IPS-18a (cell line): ENCODE data around the gene CDC27.

ENCODE experiments used
- H3K27ac ChIP-seq: one replicate; pipeline ENCODE4 v1.5.1; 2013; ENCODE audit warnings: low read length
- H3K27me3 ChIP-seq: one replicate; pipeline ENCODE4 v1.6.1; 2013; ENCODE audit warnings: mild to moderate bottlenecking, low read length; ENCODE audit not compliant: control insufficient read depth, insufficient read depth
- H3K36me3 ChIP-seq: one replicate; pipeline ENCODE4 v1.6.1; 2013; ENCODE audit warnings: low read depth, low read length; ENCODE audit not compliant: control insufficient read depth
- H3K4me1 ChIP-seq: one replicate; pipeline ENCODE4 v1.6.1; 2013; ENCODE audit warnings: low read depth, low read length; ENCODE audit not compliant: control insufficient read depth
- H3K4me3 ChIP-seq: one replicate; pipeline ENCODE4 v1.5.1; 2013; ENCODE audit warnings: low read length
- H3K9ac ChIP-seq: one replicate; pipeline ENCODE4 v1.6.1; 2013; ENCODE audit warnings: mild to moderate bottlenecking, low read length, moderate library complexity
- H3K9me3 ChIP-seq: one replicate; pipeline ENCODE4 v1.6.1; 2013; ENCODE audit warnings: low read depth, low read length; ENCODE audit not compliant: control insufficient read depth

Gene CDC27

DNA sequence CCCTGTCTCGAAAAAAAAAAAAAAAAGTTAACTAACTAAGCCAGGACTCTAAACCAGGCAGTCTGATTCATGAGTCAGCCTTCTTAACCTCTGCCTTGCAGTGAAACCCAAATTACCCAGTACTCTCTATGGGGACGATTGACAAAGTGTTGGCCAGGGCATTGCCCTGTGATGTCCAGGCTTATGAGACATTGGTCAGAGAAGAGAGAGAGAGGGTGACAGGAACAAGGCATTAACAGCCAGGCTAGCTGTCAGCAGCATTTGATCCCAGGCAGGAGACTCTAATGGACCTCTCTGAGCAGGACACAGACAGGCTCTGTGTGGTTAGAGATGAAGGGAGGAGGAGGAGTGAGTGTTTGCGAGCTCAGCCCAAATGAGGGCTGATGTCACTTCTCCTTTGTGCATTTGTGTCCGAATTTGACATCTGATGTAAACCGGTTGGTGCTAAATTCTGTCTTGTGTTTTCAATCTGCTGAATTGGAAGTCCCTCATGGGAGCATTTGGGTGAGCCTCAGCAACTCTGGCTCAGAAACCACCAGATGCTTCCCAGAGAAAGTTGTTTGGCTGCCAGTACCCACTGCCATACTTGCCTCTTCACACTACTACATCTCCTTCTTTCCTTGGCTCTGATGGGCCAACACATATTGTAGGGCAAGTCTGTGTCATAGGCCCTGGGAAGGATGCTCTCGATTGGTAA is 15.8 kb upstream of the CDC27 start:
- H3K27me3 ChIP-seq, result no peaks in the 10 kb centered on the region
- H3K4me1 ChIP-seq, result peaks cover 5% of the 10 kb centered on the region
- H3K36me3 ChIP-seq, result no peaks in the 10 kb centered on the region
- H3K9ac ChIP-seq, result no peak overlapping the region
- no peak overlapping the region for H3K27ac ChIP-seq
- H3K4me3 ChIP-seq, result no peak overlapping the region
- H3K9me3 ChIP-seq, result no peaks in the 10 kb centered on the region

DNA sequence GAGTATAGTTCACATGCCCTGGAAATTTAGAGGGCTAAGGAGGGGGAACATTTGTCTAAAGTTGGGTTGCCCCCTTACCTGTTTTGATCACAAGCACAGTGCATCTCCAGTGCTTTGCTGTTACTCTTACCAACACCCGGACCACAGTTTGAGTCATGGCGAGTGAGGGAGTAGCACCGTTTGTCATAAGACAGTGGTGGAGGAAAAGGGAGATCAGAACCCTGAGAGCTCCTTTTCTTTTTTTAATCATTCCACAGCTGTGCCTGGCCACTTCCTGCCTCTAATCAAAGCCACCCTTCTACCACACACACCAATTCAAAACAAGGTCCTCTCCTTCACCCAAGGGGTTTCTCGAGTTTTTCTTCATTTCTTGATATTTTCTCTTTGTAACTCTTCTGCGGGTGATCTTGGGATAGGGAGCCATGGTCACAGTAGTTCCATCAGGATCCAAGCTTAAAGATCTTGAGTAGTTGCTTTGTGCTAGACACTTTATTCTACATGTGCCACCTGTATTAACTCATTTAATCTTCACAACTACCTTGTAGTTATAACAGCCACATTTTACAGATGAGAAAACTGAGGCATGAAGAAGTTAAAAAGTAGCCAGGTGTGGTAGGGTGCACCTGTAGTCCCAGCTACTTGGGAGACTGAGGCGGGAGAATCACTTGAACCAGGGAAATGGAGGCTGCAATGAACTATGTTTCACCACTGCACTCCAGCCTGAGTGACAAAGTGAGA is 15.1 kb upstream of the CDC27 start:
- Histone ChIP-seq H3K4me1 (peaks cover 5% of the 10 kb centered on the region), H3K9ac (no peak overlapping the region), H3K27ac (no peak overlapping the region), H3K9me3 (no peaks in the 10 kb centered on the region), H3K27me3 (no peaks in the 10 kb centered on the region), H3K36me3 (no peaks in the 10 kb centered on the region), H3K4me3 (no peak overlapping the region)

DNA sequence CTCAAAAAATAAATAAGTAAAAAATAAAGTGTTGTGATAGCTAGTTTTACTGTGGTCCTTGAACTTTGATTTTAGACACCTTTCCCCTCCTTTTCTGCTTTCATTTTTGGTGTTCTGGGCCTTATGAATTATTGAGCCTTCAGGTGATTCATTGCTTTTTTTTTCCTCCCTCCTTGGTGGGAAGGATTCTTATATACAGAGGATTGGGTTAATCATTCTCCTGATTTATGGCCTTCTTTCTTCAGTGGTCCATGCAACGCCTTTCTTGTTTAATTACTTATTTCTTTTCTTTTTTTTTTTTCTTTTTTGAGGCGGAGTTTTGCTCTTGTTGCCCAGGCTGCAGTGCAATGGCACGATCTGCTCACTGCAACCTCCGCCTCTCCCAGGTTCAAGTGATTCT is 12.1 kb upstream of the CDC27 start:
- Histone ChIP-seq H3K9ac (no peak overlapping the region), H3K4me1 (peaks cover 5% of the 10 kb centered on the region), H3K27ac (no peak overlapping the region), H3K9me3 (no peaks in the 10 kb centered on the region), H3K27me3 (no peaks in the 10 kb centered on the region), H3K36me3 (no peaks in the 10 kb centered on the region), H3K4me3 (no peak overlapping the region)

DNA sequence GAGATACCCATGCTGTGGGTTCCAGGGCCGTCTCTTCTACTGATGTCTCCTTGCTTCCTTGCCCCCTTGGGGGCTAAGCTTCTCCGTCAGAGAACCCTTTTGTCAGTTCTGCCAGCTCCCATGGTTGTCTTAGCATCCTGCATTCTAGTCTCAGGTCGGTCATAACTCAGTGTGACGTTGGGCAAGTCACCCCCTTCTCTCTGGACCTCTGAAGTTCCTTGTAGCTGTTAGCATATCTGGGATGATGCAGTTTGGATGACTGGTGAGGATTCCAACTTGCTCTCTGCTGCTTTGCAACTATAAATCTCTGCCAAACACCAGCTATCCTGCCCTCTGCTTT is 11.2 kb upstream of the CDC27 start:
- Histone ChIP-seq H3K27me3 (no peaks in the 10 kb centered on the region), H3K36me3 (no peaks in the 10 kb centered on the region), H3K9ac (no peak overlapping the region), H3K4me1 (peaks cover 2% of the 10 kb centered on the region), H3K27ac (no peak overlapping the region), H3K4me3 (no peak overlapping the region), H3K9me3 (no peaks in the 10 kb centered on the region)

- H3K27ac ChIP-seq, result no peak overlapping the region
- H3K4me1 ChIP-seq, result no peaks in the 10 kb centered on the region
- no peaks in the 10 kb centered on the region for H3K9me3 ChIP-seq
- H3K36me3 ChIP-seq, result no peaks in the 10 kb centered on the region
- H3K4me3 ChIP-seq, result no peak overlapping the region
- H3K9ac ChIP-seq, result no peak overlapping the region
- H3K27me3 ChIP-seq, result no peaks in the 10 kb centered on the region
Observed at GRCh38 chr17:47199627-47200324, 10.7 kb upstream of the CDC27 start.

- Histone ChIP-seq H3K4me1 (no peaks in the 10 kb centered on the region), H3K9me3 (no peaks in the 10 kb centered on the region), H3K27ac (no peak overlapping the region), H3K36me3 (no peaks in the 10 kb centered on the region), H3K27me3 (no peaks in the 10 kb centered on the region), H3K9ac (no peak overlapping the region), H3K4me3 (no peak overlapping the region)
Observed at GRCh38 chr17:47197821-47198220, 8.7 kb upstream of the CDC27 start.

GRCh38 chr17:47193931-47194511 is 4.9 kb upstream of the CDC27 start:
- no peak overlapping the region for H3K27ac ChIP-seq
- no peaks in the 10 kb centered on the region for H3K4me1 ChIP-seq
- H3K9ac ChIP-seq, result no peak overlapping the region
- H3K27me3 ChIP-seq, result no peaks in the 10 kb centered on the region
- no peak overlapping the region for H3K4me3 ChIP-seq
- no peaks in the 10 kb centered on the region for H3K36me3 ChIP-seq
- H3K9me3 ChIP-seq, result no peaks in the 10 kb centered on the region

DNA sequence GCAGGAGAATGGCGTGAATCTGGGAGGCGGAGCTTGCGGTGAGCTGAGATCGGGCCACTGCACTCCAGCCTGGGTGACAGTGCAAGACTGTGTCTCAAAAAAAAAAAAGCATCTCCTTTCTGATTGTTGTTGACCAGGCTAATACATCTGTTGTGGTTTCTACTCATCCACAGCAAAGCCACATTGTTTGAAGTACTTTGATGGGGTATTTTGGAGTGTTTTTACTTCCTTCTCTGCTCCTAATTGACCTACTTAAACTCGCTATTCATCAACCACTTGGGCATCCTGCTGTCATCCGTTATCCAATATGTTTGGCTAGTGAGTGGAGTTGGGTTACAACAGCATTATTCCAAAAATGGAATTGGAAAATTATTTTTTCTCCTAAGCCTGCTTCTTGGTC is 3.5 kb upstream of the CDC27 start:
- Histone ChIP-seq H3K9me3 (no peaks in the 10 kb centered on the region), H3K4me3 (no peak overlapping the region), H3K27ac (no peak overlapping the region), H3K4me1 (peaks cover 4% of the 10 kb centered on the region), H3K27me3 (no peaks in the 10 kb centered on the region), H3K9ac (no peak overlapping the region), H3K36me3 (no peaks in the 10 kb centered on the region)

- Histone ChIP-seq H3K27me3 (no peaks in the 10 kb centered on the region), H3K27ac (no peak overlapping the region), H3K4me3 (no peak overlapping the region), H3K9ac (no peak overlapping the region), H3K4me1 (peaks cover 4% of the 10 kb centered on the region), H3K9me3 (no peaks in the 10 kb centered on the region), H3K36me3 (no peaks in the 10 kb centered on the region)
Observed at GRCh38 chr17:47190770-47191169, 1.7 kb upstream of the CDC27 start.

- Histone ChIP-seq H3K9ac (no peak overlapping the region), H3K27me3 (no peaks in the 10 kb centered on the region), H3K9me3 (no peaks in the 10 kb centered on the region), H3K4me3 (no peak overlapping the region), H3K27ac (no peak overlapping the region), H3K4me1 (peaks cover 4% of the 10 kb centered on the region), H3K36me3 (no peaks in the 10 kb centered on the region)
Observed at GRCh38 chr17:47190243-47190642, 1.1 kb upstream of the CDC27 start.

GRCh38 chr17:47189732-47190237 is 690 bp upstream of the CDC27 start:
- H3K9me3 ChIP-seq, result no peaks in the 10 kb centered on the region
- no peaks in the 10 kb centered on the region for H3K27me3 ChIP-seq
- no peak overlapping the region for H3K9ac ChIP-seq
- no peak overlapping the region for H3K27ac ChIP-seq
- peak overlapping the region; percentile 95 for H3K4me3 ChIP-seq
- H3K4me1 ChIP-seq, result peaks cover 4% of the 10 kb centered on the region
- H3K36me3 ChIP-seq, result no peaks in the 10 kb centered on the region
